Keratinocyte (primary cell): ENCODE measurements around the gene CHD9. TPM values are rescaled to one million over a fixed set of nuclear protein-coding genes. Genes with fewer than 3 reads are reported as not detected.

Source experiments
- DNase-seq: peaks from one replicate; pipeline ENCODE4 v3.0.0-alpha.2; 2011; ENCODE audit warnings: low read depth, missing footprints, low spot score
- FAIRE-seq: peaks from 2 replicates; lab custom pipeline; 2011; peaks lifted over from hg19 to GRCh38; lab: Jason Lieb, UNC
- H2AFZ ChIP-seq: 2 replicates; pipeline ENCODE4 v1.6.0; 2012; ENCODE audit warnings: low read length, control low read depth, inconsistent platforms; ENCODE audit not compliant: control insufficient read depth
- H3K27ac ChIP-seq: 2 replicates; pipeline ENCODE4 v1.5.1; 2011; ENCODE audit warnings: low read length; ENCODE audit not compliant: control insufficient read depth, insufficient read depth
- H3K27me3 ChIP-seq: 3 replicates; pipeline ENCODE4 v1.6.0; 2011; ENCODE audit warnings: low read length; ENCODE audit not compliant: control insufficient read depth, insufficient read depth; ENCODE audit errors: extremely low read depth
- H3K36me3 ChIP-seq, 2 experiments: 2 replicates in 1 of 2; 3 replicates in 1 of 2; pipeline ENCODE4 v1.5.1; 2011; ENCODE audit warnings: low read length in 2 of 2, mild to moderate bottlenecking in 1 of 2; ENCODE audit not compliant: control insufficient read depth in 2 of 2, insufficient read depth in 2 of 2; ENCODE audit errors: extremely low read depth in 1 of 2
- H3K4me1 ChIP-seq: 3 replicates; pipeline ENCODE4 v1.5.1; 2011; ENCODE audit warnings: low read length; ENCODE audit not compliant: control insufficient read depth, insufficient read depth; ENCODE audit errors: extremely low read depth
- H3K4me2 ChIP-seq: 3 replicates; pipeline ENCODE4 v1.6.0; 2011; ENCODE audit warnings: low read depth, low read length; ENCODE audit not compliant: control insufficient read depth, insufficient read depth; ENCODE audit errors: extremely low read depth
- H3K4me3 ChIP-seq, 3 experiments: fragments of 200-600 bp in 1 of 3; sonication (generic) in 1 of 3; 2 replicates in 2 of 3; 3 replicates in 1 of 3; pipeline ENCODE4 v1.5.1; 2011 to 2016; ENCODE audit warnings: low read length in 3 of 3, mild to moderate bottlenecking in 3 of 3, control low read depth in 2 of 3, inconsistent platforms in 1 of 3, low read depth in 1 of 3, mixed read lengths in 1 of 3, mixed run types in 1 of 3, moderate library complexity in 1 of 3; ENCODE audit not compliant: control insufficient read depth in 2 of 3, insufficient read depth in 2 of 3; ENCODE audit errors: extremely low read depth in 1 of 3
- H3K79me2 ChIP-seq: 2 replicates; pipeline ENCODE4 v1.6.0; 2012; ENCODE audit warnings: low read length; ENCODE audit not compliant: control insufficient read depth, insufficient read depth
- H3K9ac ChIP-seq: 3 replicates; pipeline ENCODE4 v1.6.0; 2011; ENCODE audit warnings: low read length; ENCODE audit not compliant: control insufficient read depth, insufficient read depth; ENCODE audit errors: extremely low read depth
- H3K9me1 ChIP-seq: 3 replicates; pipeline ENCODE4 v1.6.0; 2011; ENCODE audit warnings: low read length; ENCODE audit not compliant: control insufficient read depth, insufficient read depth; ENCODE audit errors: extremely low read depth
- H3K9me3 ChIP-seq: 2 replicates; pipeline ENCODE4 v1.5.1; 2012; ENCODE audit warnings: low read depth, low read length; ENCODE audit not compliant: control insufficient read depth
- H4K20me1 ChIP-seq: 3 replicates; pipeline ENCODE4 v1.6.0; 2011; ENCODE audit warnings: low read length; ENCODE audit not compliant: control insufficient read depth, insufficient read depth; ENCODE audit errors: extremely low read depth
- EZH2 ChIP-seq: IDR thresholded peaks from one replicate; pipeline ENCODE4 v1.6.1; 2012; ENCODE audit warnings: inconsistent platforms, mild to moderate bottlenecking, low read length, moderate library complexity
- dilution Hi-C: fragments of 300-500 bp; cut with MboI; formaldehyde crosslinking; loops from one replicate; pipeline ENCODE4 v1.7.0; 2020; ENCODE audit warnings: low sequenced_read_pairs; ENCODE audit not compliant: extremely low pct_ligation_motif_present
- polyA plus RNA-seq, 5 experiments: library from polyadenylated mRNA; depleted of rRNA in 3 of 5; stranded (reverse) in 3 of 5; stranded (forward) in 1 of 5; unstranded in 1 of 5; fragments of >200 nt; gene quantifications; 1 replicate in 1 of 5; 2 replicates in 3 of 5; 3 replicates in 1 of 5; pipeline versions ENCODE4 v1.2.1 to v1.2.3, GENCODE V29; 2011 to 2012; ENCODE audit warnings: missing spikeins in 2 of 5, low read depth in 1 of 5, low replicate concordance in 1 of 5
- TF ChIP-seq, protein P1 (sequence below), 3 experiments: IDR thresholded peaks in 1 of 3; conservative IDR thresholded peaks in 1 of 3; optimal IDR thresholded peaks in 1 of 3; 2 replicates in 2 of 3; 3 replicates in 1 of 3; pipeline versions ENCODE3 to v1.5.1; 2011; ENCODE audit warnings: low read length in 3 of 3, mild to moderate bottlenecking in 3 of 3, moderate library complexity in 2 of 3, control low read depth in 1 of 3, inconsistent platforms in 1 of 3; ENCODE audit not compliant: insufficient read depth in 2 of 3; ENCODE audit errors: extremely low read depth in 1 of 3

CHD9 gene
- polyA plus RNA-seq, 1 donor (not counting 4 experiments of a cell fraction or from before 2014, with no cell fraction given) = 32.8 TPM

DNA sequence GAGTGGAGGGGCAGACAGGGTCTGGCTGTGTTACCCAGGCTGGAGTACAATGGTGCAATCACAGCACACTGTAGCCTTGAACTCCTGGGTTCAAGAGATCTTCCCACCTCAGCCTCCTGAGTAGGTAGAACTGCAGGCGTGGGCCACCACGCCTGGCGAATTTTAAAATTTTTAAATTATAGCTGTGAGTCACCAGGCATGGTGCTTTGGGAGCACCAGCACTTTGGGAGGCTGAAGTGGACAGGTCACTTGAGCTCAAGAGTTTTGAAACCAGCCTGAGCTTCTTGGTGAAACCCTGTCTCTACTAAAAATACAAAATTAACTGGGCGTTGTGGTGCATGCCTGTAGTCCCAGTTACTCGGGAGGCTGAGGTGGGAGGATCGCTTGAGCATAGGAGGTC, 114.0 kb downstream of the CHD9 start:
- Histone ChIP-seq H3K9ac (no peak overlapping the region), H2AFZ (no peak overlapping the region), H3K4me3 (no peak overlapping the region), H3K9me3 (no peaks in the 10 kb centered on the region), H3K9me1 (no peaks in the 10 kb centered on the region), H3K4me2 (no peak overlapping the region), H3K36me3 (peaks cover 0 to 2% of the 10 kb centered on the region in 2 experiments), H3K79me2 (peaks cover 39% of the 10 kb centered on the region), H3K4me1 (no peaks in the 10 kb centered on the region), H3K27me3 (no peaks in the 10 kb centered on the region), H4K20me1 (no peaks in the 10 kb centered on the region), H3K27ac (no peak overlapping the region)
- no peak for DNase-seq
- no peak for FAIRE-seq
- dilution Hi-C loops = no loop called here
- TF ChIP-seq, protein P1, sequence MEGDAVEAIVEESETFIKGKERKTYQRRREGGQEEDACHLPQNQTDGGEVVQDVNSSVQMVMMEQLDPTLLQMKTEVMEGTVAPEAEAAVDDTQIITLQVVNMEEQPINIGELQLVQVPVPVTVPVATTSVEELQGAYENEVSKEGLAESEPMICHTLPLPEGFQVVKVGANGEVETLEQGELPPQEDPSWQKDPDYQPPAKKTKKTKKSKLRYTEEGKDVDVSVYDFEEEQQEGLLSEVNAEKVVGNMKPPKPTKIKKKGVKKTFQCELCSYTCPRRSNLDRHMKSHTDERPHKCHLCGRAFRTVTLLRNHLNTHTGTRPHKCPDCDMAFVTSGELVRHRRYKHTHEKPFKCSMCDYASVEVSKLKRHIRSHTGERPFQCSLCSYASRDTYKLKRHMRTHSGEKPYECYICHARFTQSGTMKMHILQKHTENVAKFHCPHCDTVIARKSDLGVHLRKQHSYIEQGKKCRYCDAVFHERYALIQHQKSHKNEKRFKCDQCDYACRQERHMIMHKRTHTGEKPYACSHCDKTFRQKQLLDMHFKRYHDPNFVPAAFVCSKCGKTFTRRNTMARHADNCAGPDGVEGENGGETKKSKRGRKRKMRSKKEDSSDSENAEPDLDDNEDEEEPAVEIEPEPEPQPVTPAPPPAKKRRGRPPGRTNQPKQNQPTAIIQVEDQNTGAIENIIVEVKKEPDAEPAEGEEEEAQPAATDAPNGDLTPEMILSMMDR (optimal IDR thresholded peaks at IDR 0.05 in 1 of 3, IDR thresholded peaks at IDR 0.05 in 1 of 3, conservative IDR thresholded peaks at IDR 0.05 in 1 of 3; ENCODE audit: extremely low read depth in 1 of 3, insufficient read depth in 2 of 3, low read length in 3 of 3) = no peak
- TF ChIP-seq EZH2 = no peak

DNA sequence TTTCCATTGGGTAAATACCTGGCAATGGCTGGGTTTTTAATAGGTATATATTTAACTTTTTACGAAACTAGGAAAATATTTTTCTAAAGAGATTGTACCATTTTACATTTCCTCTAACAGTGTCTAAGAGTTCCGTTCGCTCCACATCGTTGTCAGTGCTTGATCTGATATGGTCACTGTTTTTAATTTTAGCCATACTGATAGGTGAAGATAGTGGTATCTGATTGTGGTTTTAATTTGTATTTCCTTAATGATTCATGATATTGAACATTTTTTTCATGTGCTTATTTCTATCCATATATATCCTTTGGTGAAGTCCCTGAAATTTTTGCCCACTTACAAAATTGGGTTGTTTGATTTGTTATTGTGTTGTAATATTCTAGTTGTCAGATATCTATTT, 117.7 kb downstream of the CHD9 start:
- peaks cover 0 to 2% of the 10 kb centered on the region in 2 experiments for H3K36me3 ChIP-seq
- H3K4me1 ChIP-seq = peaks cover 13% of the 10 kb centered on the region
- H3K9me3 ChIP-seq = no peaks in the 10 kb centered on the region
- dilution Hi-C loops = no loop called here
- FAIRE-seq (no peak), DNase-seq (no peak)
- no peak overlapping the region for H3K27ac ChIP-seq
- H4K20me1 ChIP-seq = no peaks in the 10 kb centered on the region
- no peak overlapping the region for H2AFZ ChIP-seq
- H3K4me2 ChIP-seq = no peak overlapping the region
- H3K9me1 ChIP-seq = no peaks in the 10 kb centered on the region
- TF ChIP-seq, protein P1 (optimal IDR thresholded peaks at IDR 0.05 in 1 of 3, IDR thresholded peaks at IDR 0.05 in 1 of 3, conservative IDR thresholded peaks at IDR 0.05 in 1 of 3; ENCODE audit: extremely low read depth in 1 of 3, insufficient read depth in 2 of 3, low read length in 3 of 3) = no peak
- no peak for TF ChIP-seq EZH2
- H3K79me2 ChIP-seq = peaks cover 35% of the 10 kb centered on the region
- no peak overlapping the region for H3K9ac ChIP-seq
- H3K27me3 ChIP-seq = no peaks in the 10 kb centered on the region
- no peak overlapping the region for H3K4me3 ChIP-seq
